Suppressor macrophage (primary cell): ENCODE data around the gene NT5C3A.
"Not testable (repeated sequence)": the region's sequence is repeated elsewhere in the genome, so short reads cannot be mapped to it uniquely, and the experiment has no call there.

Source experiments
- DNase-seq, 4 experiments: peaks; one replicate each; pipeline ENCODE4 v3.0.0-alpha.2; 2020 to 2022

The NT5C3A gene

DNA sequence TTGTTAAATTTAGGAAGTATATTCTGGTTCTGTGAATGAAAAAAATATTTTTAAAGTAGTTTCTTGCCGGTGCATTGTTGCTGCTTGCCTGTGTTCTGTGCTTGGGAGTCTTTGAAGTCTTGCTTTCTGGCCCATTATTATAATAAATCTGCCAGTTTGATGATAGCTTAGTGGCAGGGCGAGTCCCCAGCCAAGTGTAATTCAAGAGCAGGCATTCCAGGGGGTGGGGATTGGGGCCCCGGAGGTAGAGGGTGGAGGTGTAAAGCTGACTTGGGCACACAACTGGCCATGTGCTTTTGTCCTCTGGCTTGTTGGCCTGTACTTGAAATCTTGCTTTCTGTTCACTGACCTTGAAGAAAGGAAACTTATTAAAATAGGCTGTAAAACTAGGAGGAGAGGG lies 90.6 kb downstream of the NT5C3A start:
- not testable (repeated sequence) for DNase-seq

DNA sequence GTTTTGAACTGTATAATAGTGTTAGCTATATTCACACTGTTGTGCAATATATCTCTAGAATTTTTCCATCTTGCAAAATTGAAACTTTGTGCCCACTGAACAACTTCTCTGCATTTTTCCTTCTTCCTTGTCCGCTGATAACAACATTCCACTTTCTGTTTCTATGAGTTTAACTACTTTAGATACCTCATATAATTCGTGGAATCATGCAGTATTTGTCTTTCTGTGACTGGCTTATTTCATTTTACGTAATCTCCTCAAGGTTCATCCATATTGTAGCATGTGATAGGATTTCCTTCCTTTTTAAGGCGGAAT lies 95.4 kb downstream of the NT5C3A start:
- not testable (repeated sequence) for DNase-seq

GRCh38 chr7:32966489-32967267 lies 95.9 kb downstream of the NT5C3A start:
- DNase-seq, result not testable (repeated sequence)

- DNase-seq, result peak in 1 of 4 experiments; percentile 10
These were observed 98.0 kb downstream of the NT5C3A start for GRCh38 chr7:32964461-32965159.
